Loucy (cell line): Measurements from ENCODE around the gene GNG13.

Source experiments
- CTCF ChIP-seq: fragments of 200-600 bp; sonication (generic); conservative IDR thresholded peaks from 2 replicates; pipeline ENCODE4 v1.5.1; 2014; ENCODE audit warnings: mild to moderate bottlenecking, antibody characterized with exemption, low read length
- EZH2phosphoT487 ChIP-seq: fragments of 200-600 bp; IDR thresholded peaks from 2 replicates; pipeline ENCODE4 v1.6.1; 2018; ENCODE audit warnings: antibody characterized with exemption, mild to moderate bottlenecking, moderate library complexity, borderline replicate concordance

- TF ChIP-seq CTCF (no peak), EZH2phosphoT487 (no peak)
Measured at GRCh38 chr16:830107-830870, 29.8 kb upstream of the GNG13 start.
